GM12892 (cell line): ENCODE results near the gene SLC6A4.
"Not testable (repeated sequence)": the region's sequence is repeated elsewhere in the genome, so short reads cannot be mapped to it uniquely, and the experiment has no call there.

Experiments used
- DNase-seq: peaks from one replicate; pipeline ENCODE4 v3.0.0; 2011; ENCODE audit not compliant: insufficient read length
- FAIRE-seq: peaks from 2 replicates; lab custom pipeline; 2011; peaks lifted over from hg19 to GRCh38; lab: Jason Lieb, UNC
- POLR2A ChIP-seq: IDR thresholded peaks from 2 replicates; pipeline ENCODE4 v1.6.1; 2011; ENCODE audit warnings: low read depth, low read length, control low read depth
- POLR2AphosphoS5 ChIP-seq: IDR thresholded peaks from 2 replicates; pipeline ENCODE4 v1.6.1; 2011; ENCODE audit warnings: low read depth, low read length, control low read depth
- TAF1 ChIP-seq: IDR thresholded peaks from 2 replicates; pipeline ENCODE4 v1.6.1; 2011; ENCODE audit warnings: low read depth, mild to moderate bottlenecking, control low read depth, low read length, borderline replicate concordance

The SLC6A4 gene

DNA sequence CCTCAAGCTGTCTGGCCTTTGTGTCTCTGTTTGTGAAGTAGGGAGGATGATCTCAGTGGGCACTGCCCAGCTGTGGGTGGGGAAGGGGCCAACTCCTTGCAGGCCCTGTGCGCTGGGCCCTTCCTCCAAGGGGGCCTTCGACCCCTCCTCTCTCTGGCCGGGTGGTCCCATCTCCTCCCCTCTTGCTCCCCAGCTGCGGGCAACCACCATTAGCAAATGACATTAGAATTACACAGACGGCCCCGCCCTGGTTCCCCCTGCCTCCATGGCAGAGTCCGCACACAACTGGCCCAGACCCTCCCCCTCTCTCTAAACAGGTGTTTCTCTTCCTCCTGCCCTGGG is 2.5 kb upstream of the SLC6A4 start:
- DNase-seq: no peak
- FAIRE-seq: no peak
- TF ChIP-seq POLR2AphosphoS5 (no peak), POLR2A (no peak), TAF1 (no peak)

DNA sequence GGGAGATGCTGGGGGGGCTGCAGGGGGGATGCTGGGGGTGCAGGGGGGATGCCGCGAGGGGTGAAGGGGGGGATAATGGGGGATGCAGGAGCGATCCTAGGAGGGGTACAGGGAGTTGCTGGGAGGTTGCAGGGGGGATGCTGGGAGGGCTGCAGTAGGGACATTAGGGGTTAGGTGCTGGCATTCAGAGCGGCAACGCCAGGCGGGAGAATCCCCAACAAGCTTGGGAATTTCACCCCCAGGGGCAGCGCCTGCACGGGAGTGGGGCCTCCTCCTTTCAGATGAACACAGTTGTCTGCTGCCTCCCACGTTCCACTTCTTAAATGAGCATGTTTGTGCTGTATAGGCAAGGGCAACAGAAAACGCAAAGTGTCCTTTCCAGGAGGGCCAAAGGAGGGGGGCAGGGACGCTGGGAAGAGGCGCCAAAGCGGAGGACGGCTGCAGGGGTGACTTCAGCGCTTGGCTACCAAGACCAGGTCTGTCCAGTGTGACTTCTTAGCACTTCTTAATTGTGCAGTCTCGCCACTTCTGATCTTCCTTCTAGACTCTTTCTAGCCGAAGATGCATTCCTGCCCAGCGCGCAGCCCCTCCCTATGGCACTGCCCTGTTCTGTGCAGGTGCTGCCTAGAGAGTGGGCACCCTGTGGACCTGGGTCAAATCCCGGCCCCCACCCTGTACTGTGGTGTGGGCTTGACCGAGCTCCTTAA is 2.0 kb upstream of the SLC6A4 start:
- FAIRE-seq: no peak
- TF ChIP-seq POLR2A: no peak
- no peak for TF ChIP-seq POLR2AphosphoS5
- no peak for TF ChIP-seq TAF1
- no peak for DNase-seq

DNA sequence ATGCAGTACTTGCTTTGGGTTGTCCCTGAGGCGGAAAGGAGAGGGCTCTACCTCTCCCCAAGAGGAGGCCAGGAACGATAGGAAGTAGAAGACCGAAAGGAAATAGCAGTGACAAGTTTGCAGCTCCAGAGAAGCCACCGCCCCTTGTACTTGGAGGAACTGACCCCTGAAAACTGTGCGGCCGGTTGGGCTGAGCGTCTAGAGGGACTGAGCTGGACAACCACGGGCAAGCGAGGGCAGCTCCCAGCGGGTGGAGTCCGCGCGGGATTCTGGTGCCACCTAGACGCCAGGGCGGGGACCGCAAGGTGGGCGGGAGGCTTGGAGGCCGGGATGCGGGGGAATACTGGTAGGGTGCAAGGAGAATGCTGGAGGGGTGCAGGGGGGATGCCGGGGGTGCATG is 1.3 kb upstream of the SLC6A4 start:
- peak; percentile 46 for DNase-seq

DNA sequence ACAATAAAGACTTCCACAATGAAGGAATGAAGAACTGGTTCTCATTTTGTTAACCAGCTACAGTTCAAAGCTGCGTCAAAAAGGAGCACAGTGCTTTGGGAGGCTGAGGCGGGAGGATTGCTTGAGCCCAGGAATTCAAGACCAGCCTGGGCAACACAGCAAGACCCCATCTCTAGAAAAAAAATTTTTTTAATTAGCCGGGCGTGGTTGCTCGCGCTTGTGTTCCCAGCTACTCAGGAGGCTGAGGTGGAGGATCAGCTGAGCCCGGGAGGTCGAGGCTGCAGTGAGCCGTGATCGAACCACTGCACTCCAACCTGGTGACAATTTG is 764 bp upstream of the SLC6A4 start:
- DNase-seq (no peak), FAIRE-seq (peak; percentile 68)
- no peak for TF ChIP-seq TAF1
- TF ChIP-seq POLR2AphosphoS5: no peak
- TF ChIP-seq POLR2A: no peak

More for the DNA sequence above, 1.3 kb upstream of the SLC6A4 start:
- peak; percentile 54 for FAIRE-seq
- TF ChIP-seq POLR2AphosphoS5: no peak
- no peak for TF ChIP-seq POLR2A
- no peak for TF ChIP-seq TAF1

DNA sequence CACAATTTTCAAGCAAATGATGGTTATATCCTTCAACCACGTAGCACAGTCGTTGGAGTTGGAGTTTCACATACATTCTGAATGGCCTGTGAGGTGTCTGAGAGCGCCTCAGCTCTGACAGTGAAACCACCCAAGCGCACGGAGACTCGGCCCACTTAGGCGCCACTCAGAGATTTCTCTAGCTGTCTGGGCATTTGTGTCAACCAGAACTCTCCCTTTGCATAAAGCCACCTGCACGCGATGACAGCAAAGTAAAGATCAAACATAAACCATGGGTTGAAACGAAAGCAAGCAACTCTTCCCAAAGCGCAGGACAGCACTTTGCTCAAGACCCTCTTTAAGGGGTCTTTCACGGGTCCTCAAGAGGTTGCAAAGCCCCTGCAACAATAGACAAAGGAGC is 533 bp downstream of the SLC6A4 start:
- DNase-seq (peak; percentile 47), FAIRE-seq (peak; percentile 90)
- TF ChIP-seq POLR2AphosphoS5 (no peak), TAF1 (no peak), POLR2A (no peak)

DNA sequence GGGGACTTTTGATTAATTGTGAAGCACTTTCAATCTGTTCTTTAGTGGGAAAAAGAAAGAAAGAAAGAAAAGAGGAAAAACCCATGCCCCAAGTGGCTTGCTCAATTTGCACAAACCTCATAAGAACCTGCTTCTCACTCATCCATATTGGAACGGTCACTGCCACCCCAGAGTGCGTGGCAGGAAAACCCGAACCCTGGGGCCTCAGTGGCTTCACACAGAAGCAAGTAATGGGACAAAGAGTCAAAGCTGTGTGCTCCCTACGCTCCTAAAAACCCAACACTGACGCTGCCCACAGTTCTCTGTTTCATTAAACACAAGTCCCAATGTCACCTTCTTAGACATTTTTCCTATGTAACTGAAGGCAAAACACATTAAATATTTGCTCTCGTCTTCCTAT is 1.2 kb downstream of the SLC6A4 start:
- DNase-seq: no peak
- no peak for FAIRE-seq
- TF ChIP-seq POLR2AphosphoS5 (no peak), TAF1 (no peak), POLR2A (no peak)

DNA sequence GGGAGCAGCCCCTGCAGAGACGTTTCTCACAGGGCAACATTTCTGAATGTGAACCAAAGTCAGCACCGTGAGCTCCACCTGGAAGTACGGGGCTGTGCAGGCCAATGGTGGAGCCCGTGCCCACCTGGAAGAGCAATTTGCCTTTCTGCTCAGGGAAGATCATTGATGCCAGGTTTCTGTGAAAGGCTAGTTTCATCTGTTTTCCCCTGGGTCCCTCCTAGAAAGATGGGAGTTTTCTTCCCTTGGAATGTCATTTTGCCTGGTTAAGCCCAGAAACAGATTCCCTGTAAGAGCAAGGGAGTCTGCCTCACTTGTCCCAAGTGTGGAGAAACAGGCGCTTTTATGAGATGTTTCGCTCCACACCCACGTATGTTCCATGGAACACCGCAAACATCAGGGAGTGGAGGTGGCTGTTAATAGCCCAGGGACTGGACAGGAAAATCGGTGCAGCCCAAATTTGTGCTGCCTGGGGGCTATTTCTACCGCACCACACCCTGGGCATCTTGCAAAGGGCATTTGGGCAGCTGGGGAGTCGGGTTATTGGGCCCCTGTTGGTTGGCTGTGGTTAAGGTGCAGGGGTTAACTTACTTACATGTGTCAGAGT is 2.6 kb downstream of the SLC6A4 start:
- no peak for DNase-seq
- no peak for FAIRE-seq
- TF ChIP-seq POLR2A (no peak), TAF1 (no peak), POLR2AphosphoS5 (no peak)

DNA sequence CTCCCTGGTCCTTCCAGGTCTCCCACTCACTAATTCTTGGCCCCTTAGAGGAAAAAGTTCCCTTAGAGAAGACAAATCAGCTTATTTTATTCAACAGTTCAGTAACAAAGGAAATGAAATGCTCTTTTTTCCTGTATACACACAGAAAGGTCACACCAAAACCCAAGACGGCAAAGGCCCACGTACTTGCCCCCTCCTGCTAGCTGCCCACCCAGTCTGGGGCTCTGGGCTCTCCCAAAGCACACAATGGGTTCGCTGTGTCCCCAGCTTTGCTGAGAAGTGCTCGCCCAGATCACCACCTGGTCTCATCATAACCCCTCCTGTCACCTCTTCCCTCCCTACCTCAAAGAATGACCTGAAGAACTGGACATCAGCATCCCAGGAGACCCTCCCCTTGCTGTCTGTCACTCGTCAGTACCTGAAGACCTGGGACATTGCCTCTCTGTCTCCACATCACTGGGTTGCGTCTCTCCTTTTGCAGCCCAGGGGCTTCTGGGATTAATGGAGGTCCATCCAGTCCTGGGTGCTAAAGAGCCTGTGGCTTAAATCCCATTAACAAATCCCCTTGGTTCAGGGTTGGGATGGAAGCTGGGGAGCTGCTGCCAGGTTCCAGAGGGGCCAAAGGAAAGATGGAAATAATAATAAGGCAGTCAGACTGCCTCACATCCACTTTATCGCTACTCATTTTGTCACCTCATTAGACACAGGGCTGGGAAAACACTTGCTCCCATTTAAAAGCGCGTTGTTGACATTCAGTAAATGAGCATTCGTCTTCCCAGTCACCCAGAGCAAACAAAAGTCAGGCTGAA is 3.3 kb downstream of the SLC6A4 start:
- no peak for DNase-seq
- FAIRE-seq: no peak
- no peak for TF ChIP-seq TAF1
- no peak for TF ChIP-seq POLR2A
- TF ChIP-seq POLR2AphosphoS5: no peak

DNA sequence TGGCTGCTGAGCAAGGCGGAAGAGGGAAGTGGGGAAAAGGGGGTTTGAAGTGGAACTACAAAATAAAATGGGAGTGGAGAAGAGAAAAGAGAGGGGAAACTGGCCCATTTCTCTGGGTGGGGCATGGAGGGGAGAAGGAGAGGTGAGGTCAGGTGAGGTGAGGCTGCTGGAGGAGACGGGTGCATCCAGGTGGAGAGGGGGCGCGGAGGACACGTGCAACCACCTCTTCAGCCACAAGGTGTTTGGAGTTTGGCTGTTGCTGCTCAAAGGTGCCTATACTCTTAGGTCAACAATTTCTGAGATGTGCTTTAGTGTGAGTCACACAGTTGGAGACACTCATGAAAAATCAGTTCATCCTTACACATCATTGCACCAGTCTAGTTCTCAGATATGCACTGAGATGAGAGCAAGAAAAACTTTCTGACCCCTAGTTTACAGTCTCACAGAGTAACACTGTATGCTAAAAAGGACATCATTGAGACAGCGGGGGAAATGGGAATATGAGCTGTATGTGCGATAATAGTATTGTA is 4.8 kb downstream of the SLC6A4 start:
- DNase-seq: no peak
- TF ChIP-seq TAF1 (no peak), POLR2AphosphoS5 (no peak)
- FAIRE-seq: peak; percentile 73

DNA sequence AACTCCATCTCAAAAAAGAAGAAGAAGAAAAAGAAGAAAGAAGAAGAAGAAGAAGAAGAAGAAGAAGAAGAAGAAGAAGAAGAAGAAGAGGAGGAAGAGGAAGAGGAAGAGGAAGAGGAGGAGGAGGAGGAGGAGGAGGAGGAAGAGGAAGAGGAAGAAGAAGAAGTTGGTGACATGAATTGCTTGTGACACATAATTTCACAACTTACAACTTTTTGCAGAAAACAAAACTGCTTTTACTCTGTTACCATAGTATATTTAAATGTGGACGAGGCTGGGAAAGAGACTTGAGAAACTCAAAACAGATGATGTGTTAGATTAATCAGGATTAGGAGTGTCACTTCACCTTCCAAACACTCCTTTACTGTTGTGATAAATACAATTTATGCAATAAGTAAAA is 5.5 kb downstream of the SLC6A4 start:
- not testable (repeated sequence) for FAIRE-seq, DNase-seq

DNA sequence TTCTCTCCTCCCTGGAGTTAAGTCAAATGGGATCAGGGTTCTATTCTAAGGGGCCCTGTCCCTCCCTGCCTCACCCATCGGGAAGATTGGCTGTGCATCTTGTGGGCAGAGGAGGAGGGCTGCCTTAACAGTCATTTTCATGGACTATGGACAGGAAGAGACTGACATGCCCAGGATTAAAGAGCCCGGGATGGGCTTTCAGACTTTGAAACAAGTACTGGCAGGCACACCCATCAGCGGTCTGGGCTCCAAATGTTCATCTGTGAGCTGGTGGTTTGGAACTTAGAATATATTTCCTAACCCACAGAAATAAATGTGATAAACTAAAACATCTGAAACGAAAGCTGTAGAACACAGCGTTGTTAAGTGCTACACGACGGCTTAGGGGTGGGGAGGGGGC is 6.5 kb downstream of the SLC6A4 start:
- TF ChIP-seq POLR2AphosphoS5 (no peak), TAF1 (no peak), POLR2A (no peak)
- FAIRE-seq: no peak
- DNase-seq: no peak

DNA sequence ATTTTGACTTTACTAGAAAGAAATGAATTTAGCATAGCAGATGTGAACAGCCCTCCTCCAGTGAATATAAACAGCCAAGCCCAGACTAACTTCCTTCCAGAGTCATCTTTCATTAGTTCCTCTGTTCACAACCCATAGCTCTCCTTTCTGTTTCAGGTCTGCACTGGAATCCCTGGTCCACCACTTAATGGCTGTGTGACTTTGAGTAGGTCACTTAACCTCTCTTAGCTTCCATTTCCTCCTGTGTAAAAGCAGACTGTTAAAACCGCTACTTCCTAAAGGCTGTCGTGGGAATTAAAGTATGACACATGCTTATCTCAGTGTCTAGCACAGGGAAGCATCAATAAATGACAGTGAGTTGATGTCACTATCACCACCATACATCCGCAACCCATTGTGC is 7.5 kb downstream of the SLC6A4 start:
- DNase-seq (no peak), FAIRE-seq (no peak)

More for the DNA sequence above, 7.5 kb downstream of the SLC6A4 start:
- TF ChIP-seq TAF1: no peak
- TF ChIP-seq POLR2AphosphoS5: no peak
